Neural progenitor cell (in vitro differentiated cells): ENCODE results near the gene DYNLT1. TPM values are rescaled to one million over a fixed set of nuclear protein-coding genes. Genes with fewer than 3 reads are reported as not detected.
A peak's percentile ranks its signal among the peaks of the same experiment; 100 is the strongest.

Source experiments
- DNase-seq: peaks from one replicate; pipeline ENCODE4 v3.0.0-alpha.2; 2016; ENCODE audit warnings: low spot score
- H2AFZ ChIP-seq: fragments of 200-600 bp; sonication (generic); replicated peaks from 2 replicates; pipeline ENCODE4 v1.6.1; 2016; ENCODE audit warnings: antibody characterized with exemption
- H3F3A ChIP-seq: fragments of 200-600 bp; sonication (generic); 2 replicates; pipeline ENCODE4 v1.6.1; 2016; ENCODE audit warnings: antibody characterized with exemption, low read depth
- H3K27ac ChIP-seq: fragments of 200-600 bp; sonication (generic); 2 replicates; pipeline ENCODE4 v1.5.1; 2016; ENCODE audit warnings: mild to moderate bottlenecking
- H3K27me3 ChIP-seq: fragments of 200-600 bp; sonication (generic); 2 replicates; pipeline ENCODE4 v1.6.1; 2016; ENCODE audit warnings: mild to moderate bottlenecking, moderate library complexity
- H3K36me3 ChIP-seq: fragments of 200-600 bp; sonication (generic); 2 replicates; pipeline ENCODE4 v1.5.1; 2016
- H3K4me1 ChIP-seq: fragments of 200-600 bp; sonication (generic); 2 replicates; pipeline ENCODE4 v1.6.1; 2016; ENCODE audit warnings: mixed run types
- H3K4me2 ChIP-seq: fragments of 200-600 bp; sonication (generic); 2 replicates; pipeline ENCODE4 v1.6.1; 2016
- H3K4me3 ChIP-seq: fragments of 200-600 bp; sonication (generic); 2 replicates; pipeline ENCODE4 v1.5.1; 2016
- H3K79me2 ChIP-seq: fragments of 200-600 bp; sonication (generic); 2 replicates; pipeline ENCODE4 v1.6.1; 2016; ENCODE audit warnings: low read depth
- H3K9ac ChIP-seq: fragments of 200-600 bp; sonication (generic); 2 replicates; pipeline ENCODE4 v1.6.1; 2016
- H3K9me3 ChIP-seq: fragments of 200-600 bp; sonication (generic); 2 replicates; pipeline ENCODE4 v1.5.1; 2016; ENCODE audit warnings: low read depth
- H4K20me1 ChIP-seq: fragments of 200-600 bp; sonication (generic); 2 replicates; pipeline ENCODE4 v1.6.1; 2016; ENCODE audit warnings: low read depth
- H3K27ac Mint-ChIP-seq: 3 replicates; pipeline ENCODE4 v1.8.0; 2021; ENCODE audit warnings: mixed read lengths
- H3K27me3 Mint-ChIP-seq: 2 replicates; pipeline ENCODE4 v1.8.0; 2022; ENCODE audit warnings: low read depth, mild to moderate bottlenecking, inconsistent platforms, moderate library complexity, mixed read lengths; ENCODE audit not compliant: insufficient read depth
- H3K36me3 Mint-ChIP-seq: 3 replicates; pipeline ENCODE4 v1.8.0; 2021; ENCODE audit warnings: mixed read lengths
- H3K4me1 Mint-ChIP-seq: 3 replicates; pipeline ENCODE4 v1.8.0; 2021; ENCODE audit warnings: mixed read lengths
- H3K4me3 Mint-ChIP-seq: 3 replicates; pipeline ENCODE4 v1.8.0; 2021; ENCODE audit warnings: mild to moderate bottlenecking, moderate library complexity, mixed read lengths
- H3K9me3 Mint-ChIP-seq: 3 replicates; pipeline ENCODE4 v1.8.0; 2020; ENCODE audit warnings: mixed read lengths
- EZH2 ChIP-seq: fragments of 200-600 bp; sonication (generic); IDR thresholded peaks from 2 replicates; pipeline ENCODE4 v1.6.1; 2017; ENCODE audit warnings: antibody characterized with exemption, mild to moderate bottlenecking, moderate library complexity
- EZH2phosphoT487 ChIP-seq: fragments of 200-600 bp; sonication (generic); IDR thresholded peaks from 2 replicates; pipeline ENCODE4 v1.6.1; 2017; ENCODE audit warnings: antibody characterized with exemption
- total RNA-seq: library from RNA; depleted of rRNA; stranded (reverse); fragments of >200 nt; gene quantifications from 2 replicates; pipeline ENCODE4 v1.2.3, GENCODE V29; 2015; ENCODE audit warnings: low replicate concordance
- TF ChIP-seq, protein P1 (sequence below): fragments of 200-600 bp; sonication (generic); IDR thresholded peaks from 2 replicates; pipeline ENCODE4 v1.5.1; 2017; ENCODE audit warnings: antibody characterized with exemption, mild to moderate bottlenecking

DYNLT1 gene
- total RNA-seq, 1 donor from 2014 or later, result 82.8 TPM

DNA sequence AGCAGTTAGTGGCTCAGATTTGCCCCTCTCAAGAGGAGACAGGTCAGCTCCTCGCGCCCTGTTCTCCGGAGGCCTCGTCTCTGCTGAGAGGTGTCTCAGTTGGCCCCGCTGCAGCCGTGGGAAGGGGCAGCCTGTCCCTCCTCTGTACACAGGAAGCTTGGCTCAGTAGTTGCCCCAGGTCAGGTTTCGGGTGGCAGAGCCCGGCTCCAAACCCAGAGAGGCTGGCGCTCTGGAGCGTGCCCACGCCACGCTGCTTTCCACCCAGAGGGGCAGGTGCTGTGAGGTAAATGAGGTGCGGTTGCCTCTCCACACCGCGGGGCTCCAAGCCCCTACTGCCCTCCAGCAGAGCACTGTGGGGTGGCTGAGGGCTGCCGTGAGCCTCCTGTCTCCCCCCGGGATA lies 16.0 kb downstream of the DYNLT1 start:
- Histone ChIP-seq H3K9me3 (no peaks in the 10 kb centered on the region), H3K4me3 (no peak overlapping the region), H3K4me2 (no peak overlapping the region), H3K4me1 (no peaks in the 10 kb centered on the region), H4K20me1 (peaks cover 13% of the 10 kb centered on the region), H3F3A (no peaks in the 10 kb centered on the region), H3K27ac (no peak overlapping the region), H3K36me3 (no peaks in the 10 kb centered on the region), H2AFZ (no peak overlapping the region), H3K27me3 (no peaks in the 10 kb centered on the region), H3K79me2 (no peaks in the 10 kb centered on the region), H3K9ac (no peak overlapping the region)
- no peak for DNase-seq
- TF ChIP-seq, protein P1, sequence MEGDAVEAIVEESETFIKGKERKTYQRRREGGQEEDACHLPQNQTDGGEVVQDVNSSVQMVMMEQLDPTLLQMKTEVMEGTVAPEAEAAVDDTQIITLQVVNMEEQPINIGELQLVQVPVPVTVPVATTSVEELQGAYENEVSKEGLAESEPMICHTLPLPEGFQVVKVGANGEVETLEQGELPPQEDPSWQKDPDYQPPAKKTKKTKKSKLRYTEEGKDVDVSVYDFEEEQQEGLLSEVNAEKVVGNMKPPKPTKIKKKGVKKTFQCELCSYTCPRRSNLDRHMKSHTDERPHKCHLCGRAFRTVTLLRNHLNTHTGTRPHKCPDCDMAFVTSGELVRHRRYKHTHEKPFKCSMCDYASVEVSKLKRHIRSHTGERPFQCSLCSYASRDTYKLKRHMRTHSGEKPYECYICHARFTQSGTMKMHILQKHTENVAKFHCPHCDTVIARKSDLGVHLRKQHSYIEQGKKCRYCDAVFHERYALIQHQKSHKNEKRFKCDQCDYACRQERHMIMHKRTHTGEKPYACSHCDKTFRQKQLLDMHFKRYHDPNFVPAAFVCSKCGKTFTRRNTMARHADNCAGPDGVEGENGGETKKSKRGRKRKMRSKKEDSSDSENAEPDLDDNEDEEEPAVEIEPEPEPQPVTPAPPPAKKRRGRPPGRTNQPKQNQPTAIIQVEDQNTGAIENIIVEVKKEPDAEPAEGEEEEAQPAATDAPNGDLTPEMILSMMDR, result no peak
- no peak for TF ChIP-seq EZH2phosphoT487
- TF ChIP-seq EZH2, result no peak
- Mint-ChIP-seq H3K4me1 (peaks cover 16% of the 10 kb centered on the region), H3K9me3 (no peaks in the 10 kb centered on the region), H3K4me3 (no peak overlapping the region), H3K36me3 (peaks cover 35% of the 10 kb centered on the region), H3K27ac (no peak overlapping the region), H3K27me3 (peaks cover 6% of the 10 kb centered on the region)

DNA sequence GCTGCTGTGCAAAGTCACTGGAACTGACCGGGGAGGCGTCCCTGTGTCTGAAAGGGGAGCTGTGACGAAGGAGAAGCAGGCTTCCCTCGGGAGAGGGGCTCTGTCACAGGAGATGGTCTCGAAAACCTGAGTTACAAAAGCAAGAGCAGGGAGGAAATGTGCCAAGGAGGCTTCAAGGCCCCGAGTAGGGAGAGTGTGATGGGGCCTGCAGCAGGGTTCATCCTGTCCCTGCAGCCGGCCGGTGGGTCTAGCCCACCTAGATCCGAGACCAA lies 16.7 kb downstream of the DYNLT1 start:
- Histone ChIP-seq H3K27ac (no peak overlapping the region), H3K36me3 (no peaks in the 10 kb centered on the region), H3K4me3 (no peak overlapping the region), H4K20me1 (peaks cover 13% of the 10 kb centered on the region), H3F3A (no peaks in the 10 kb centered on the region), H3K4me1 (no peaks in the 10 kb centered on the region), H3K27me3 (no peaks in the 10 kb centered on the region), H3K9ac (no peak overlapping the region), H3K4me2 (no peak overlapping the region), H2AFZ (no peak overlapping the region), H3K9me3 (no peaks in the 10 kb centered on the region), H3K79me2 (no peaks in the 10 kb centered on the region)
- no peak overlapping the region for H3K4me3 Mint-ChIP-seq
- H3K27ac Mint-ChIP-seq, result peak overlapping the region; percentile 15
- H3K9me3 Mint-ChIP-seq, result no peaks in the 10 kb centered on the region
- H3K27me3 Mint-ChIP-seq, result peaks cover 5% of the 10 kb centered on the region
- no peak for DNase-seq
- H3K4me1 Mint-ChIP-seq, result peaks cover 16% of the 10 kb centered on the region
- TF ChIP-seq EZH2, result no peak
- TF ChIP-seq, protein P1, result no peak
- TF ChIP-seq EZH2phosphoT487, result no peak
- H3K36me3 Mint-ChIP-seq, result peaks cover 31% of the 10 kb centered on the region

DNA sequence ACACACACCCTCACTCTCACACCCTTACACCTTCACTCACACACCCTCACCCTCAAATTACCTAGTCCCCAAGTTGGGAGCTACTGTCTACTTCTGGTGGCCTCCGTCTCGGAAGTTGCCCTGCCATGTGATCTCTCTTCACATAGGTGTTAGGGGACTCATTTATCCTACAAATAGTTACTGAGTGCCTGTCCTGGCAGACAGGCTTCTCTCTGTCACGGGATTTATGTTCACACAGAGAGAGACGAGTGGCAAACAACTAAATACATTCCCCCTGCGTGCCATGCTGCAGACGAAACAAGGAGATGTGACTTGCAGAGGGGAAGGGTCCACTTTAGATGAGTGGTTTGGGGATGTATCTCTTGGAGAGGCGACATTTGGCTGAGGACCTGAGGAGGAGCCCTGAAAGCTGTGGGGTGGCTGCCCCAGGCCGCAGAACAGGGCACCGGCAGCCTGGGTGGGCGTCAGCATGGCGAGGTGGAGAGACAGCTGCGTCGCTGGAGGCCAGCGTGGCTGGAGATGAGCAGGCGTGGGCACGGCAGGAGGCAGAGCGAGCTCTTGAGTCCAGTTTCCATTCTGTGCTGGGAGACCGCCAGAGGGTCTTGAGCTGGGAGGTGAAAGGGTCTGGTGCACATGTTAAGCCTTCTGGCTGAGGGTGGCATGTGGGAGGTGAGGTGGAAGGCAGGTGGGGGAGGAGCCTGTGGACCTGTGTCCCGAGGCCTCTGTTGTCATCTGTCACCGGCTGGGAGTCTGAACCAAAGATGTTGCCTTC lies 17.2 kb downstream of the DYNLT1 start:
- Mint-ChIP-seq H3K27me3 (peaks cover 5% of the 10 kb centered on the region), H3K4me3 (no peak overlapping the region), H3K4me1 (peaks cover 16% of the 10 kb centered on the region), H3K36me3 (peaks cover 32% of the 10 kb centered on the region), H3K27ac (peak overlapping the region; percentile 61), H3K9me3 (no peaks in the 10 kb centered on the region)
- no peak overlapping the region for H3K4me3 ChIP-seq
- peaks cover 13% of the 10 kb centered on the region for H4K20me1 ChIP-seq
- TF ChIP-seq EZH2 (no peak), EZH2phosphoT487 (no peak)
- TF ChIP-seq, protein P1, result no peak
- no peak overlapping the region for H3K4me2 ChIP-seq
- H3F3A ChIP-seq, result no peaks in the 10 kb centered on the region
- no peaks in the 10 kb centered on the region for H3K79me2 ChIP-seq
- no peak overlapping the region for H3K9ac ChIP-seq
- no peak overlapping the region for H2AFZ ChIP-seq
- no peaks in the 10 kb centered on the region for H3K9me3 ChIP-seq
- no peaks in the 10 kb centered on the region for H3K27me3 ChIP-seq
- H3K36me3 ChIP-seq, result no peaks in the 10 kb centered on the region
- no peak overlapping the region for H3K27ac ChIP-seq
- H3K4me1 ChIP-seq, result no peaks in the 10 kb centered on the region
- no peak for DNase-seq
